CD4-positive, alpha-beta T cell treated with Interleukin-17A for 1 hour (primary cell): Measurements from ENCODE around the gene FBXL16.
A peak's percentile ranks its signal among the peaks of the same experiment; 100 is the strongest.
"Not testable (repeated sequence)": the region's sequence is repeated elsewhere in the genome, so short reads cannot be mapped to it uniquely, and the experiment has no call there.

Experiments
- DNase-seq: peaks from one replicate; pipeline ENCODE4 v3.0.0-alpha.2; 2020

The FBXL16 gene

GRCh38 chr16:705431-706188, at the start of gene FBXL16:
Gene FBXL16, minus strand, starts transcription at chr16:705801. Its CDS starts 8,396 bp downstream, at chr16:697405.
- DNase-seq, result no peak

- no peak for DNase-seq
Measured at GRCh38 chr16:754656-755055, 49.1 kb upstream of the FBXL16 start.

GRCh38 chr16:754121-754607, 48.6 kb upstream of the FBXL16 start:
- not testable (repeated sequence) for DNase-seq

- DNase-seq, result no peak
Measured at GRCh38 chr16:752007-752312, 46.4 kb upstream of the FBXL16 start.

- DNase-seq, result no peak
Measured at GRCh38 chr16:751152-752006, 45.8 kb upstream of the FBXL16 start.

GRCh38 chr16:750485-750884, 44.9 kb upstream of the FBXL16 start:
- no peak for DNase-seq

GRCh38 chr16:749010-749409, 43.4 kb upstream of the FBXL16 start:
- DNase-seq, result no peak

GRCh38 chr16:747978-748746, 42.6 kb upstream of the FBXL16 start:
- DNase-seq, result no peak

GRCh38 chr16:746637-747036, 41.0 kb upstream of the FBXL16 start:
- no peak for DNase-seq

- no peak for DNase-seq
Measured at GRCh38 chr16:745739-746138, 40.1 kb upstream of the FBXL16 start.

GRCh38 chr16:743794-744500, 38.3 kb upstream of the FBXL16 start:
- no peak for DNase-seq

GRCh38 chr16:742894-743293, 37.3 kb upstream of the FBXL16 start:
- DNase-seq, result not testable (repeated sequence)

GRCh38 chr16:741986-742629, 36.5 kb upstream of the FBXL16 start:
- DNase-seq, result no peak

GRCh38 chr16:740764-741505, 35.3 kb upstream of the FBXL16 start, which contains the start of gene CIAO3:
Gene CIAO3, minus strand, starts transcription at chr16:740997. Its CDS starts 12 bp downstream, at chr16:740985.
- DNase-seq, result peak; percentile 92

GRCh38 chr16:740459-740763, 34.8 kb upstream of the FBXL16 start:
- no peak for DNase-seq

GRCh38 chr16:739560-740458, 34.2 kb upstream of the FBXL16 start:
- DNase-seq, result no peak

GRCh38 chr16:736936-737481, 31.4 kb upstream of the FBXL16 start:
- no peak for DNase-seq

- DNase-seq, result no peak
Measured at GRCh38 chr16:735982-736453, 30.4 kb upstream of the FBXL16 start.

- DNase-seq, result no peak
Measured at GRCh38 chr16:734981-735881, 29.6 kb upstream of the FBXL16 start.
